ENCODE measurements around the gene PFKFB4.

- TF ChIP-seq ETV6 (IDR thresholded peaks at IDR 0.05; ENCODE audit: borderline replicate concordance in 1 of 2, low read depth in 2 of 2, low read length in 1 of 2) = no peak
- TF ChIP-seq ETV6 (CRISPR knock-in tag; IDR thresholded peaks at IDR 0.05; ENCODE audit: borderline replicate concordance) = no peak
- TF ChIP-seq, protein P1, sequence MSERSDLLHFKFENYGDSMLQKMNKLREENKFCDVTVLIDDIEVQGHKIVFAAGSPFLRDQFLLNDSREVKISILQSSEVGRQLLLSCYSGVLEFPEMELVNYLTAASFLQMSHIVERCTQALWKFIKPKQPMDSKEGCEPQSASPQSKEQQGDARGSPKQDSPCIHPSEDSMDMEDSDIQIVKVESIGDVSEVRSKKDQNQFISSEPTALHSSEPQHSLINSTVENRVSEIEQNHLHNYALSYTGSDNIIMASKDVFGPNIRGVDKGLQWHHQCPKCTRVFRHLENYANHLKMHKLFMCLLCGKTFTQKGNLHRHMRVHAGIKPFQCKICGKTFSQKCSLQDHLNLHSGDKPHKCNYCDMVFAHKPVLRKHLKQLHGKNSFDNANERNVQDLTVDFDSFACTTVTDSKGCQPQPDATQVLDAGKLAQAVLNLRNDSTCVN (CRISPR knock-in tag; IDR thresholded peaks at IDR 0.05) = no peak
- TF ChIP-seq ZNF584 (CRISPR knock-in tag; IDR thresholded peaks at IDR 0.05; ENCODE audit: low read depth) = no peak
- TF ChIP-seq EZH2 (IDR thresholded peaks at IDR 0.05; ENCODE audit: borderline replicate concordance, low read depth, low read length) = no peak
- TF ChIP-seq ZNF766 (CRISPR knock-in tag; conservative IDR thresholded peaks at IDR 0.05) = no peak
- no peak for TF ChIP-seq SMARCB1 (IDR thresholded peaks at IDR 0.05; ENCODE audit: insufficient read length, low read depth)
- no peak for TF ChIP-seq KDM1A (IDR thresholded peaks at IDR 0.05)
- TF ChIP-seq, protein P2, sequence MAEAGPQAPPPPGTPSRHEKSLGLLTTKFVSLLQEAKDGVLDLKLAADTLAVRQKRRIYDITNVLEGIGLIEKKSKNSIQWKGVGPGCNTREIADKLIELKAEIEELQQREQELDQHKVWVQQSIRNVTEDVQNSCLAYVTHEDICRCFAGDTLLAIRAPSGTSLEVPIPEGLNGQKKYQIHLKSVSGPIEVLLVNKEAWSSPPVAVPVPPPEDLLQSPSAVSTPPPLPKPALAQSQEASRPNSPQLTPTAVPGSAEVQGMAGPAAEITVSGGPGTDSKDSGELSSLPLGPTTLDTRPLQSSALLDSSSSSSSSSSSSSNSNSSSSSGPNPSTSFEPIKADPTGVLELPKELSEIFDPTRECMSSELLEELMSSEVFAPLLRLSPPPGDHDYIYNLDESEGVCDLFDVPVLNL (CRISPR knock-in tag; IDR thresholded peaks at IDR 0.05; ENCODE audit: low read depth) = no peak
- no peak for TF ChIP-seq ZBTB43 (CRISPR knock-in tag; IDR thresholded peaks at IDR 0.05)
- TF ChIP-seq SMARCC2 (IDR thresholded peaks at IDR 0.05; ENCODE audit: low read depth) = no peak
Observed at GRCh38 chr3:48528048-48528447, 28.6 kb downstream of the PFKFB4 start.

Data from K562 (cell line).